Measurements from ENCODE around the gene SGCD. TPM values are rescaled to one million over a fixed set of nuclear protein-coding genes. Genes with fewer than 3 reads are reported as not detected.

The SGCD gene
- total RNA-seq, 1 donor, result 11.7 TPM

DNA sequence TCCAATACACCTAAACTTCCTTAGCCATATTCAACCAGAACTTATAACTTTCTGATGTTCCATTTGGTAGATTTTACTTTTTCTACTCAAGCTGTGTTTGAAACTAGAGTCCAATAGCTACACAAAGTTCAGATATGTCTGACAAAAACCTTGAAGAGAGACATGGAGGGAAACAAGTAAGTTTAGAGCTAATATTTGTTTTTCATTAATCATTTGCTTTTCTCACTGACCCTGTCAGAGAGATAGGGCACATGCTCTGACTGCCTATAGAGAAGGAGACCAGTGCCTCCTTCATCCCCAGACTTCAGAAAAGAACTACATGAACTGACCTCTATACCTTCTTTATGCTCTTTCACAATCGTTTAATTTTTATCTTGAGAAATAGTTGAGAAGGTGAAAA lies 366.1 kb downstream of the SGCD start:
- H3K4me3 ChIP-seq (ENCODE audit: low read depth, low read length), result no peak overlapping the region
- no peak for DNase-seq (ENCODE audit: low read depth)
- no peak for TF ChIP-seq CTCF (IDR thresholded peaks at IDR 0.05; ENCODE audit: insufficient read depth, low read length)

GRCh38 chr5:156694598-156694997 lies 367.6 kb downstream of the SGCD start:
- no peak overlapping the region for H3K4me3 ChIP-seq (ENCODE audit: low read depth, low read length)
- no peak for DNase-seq (ENCODE audit: low read depth)
- no peak for TF ChIP-seq CTCF (IDR thresholded peaks at IDR 0.05; ENCODE audit: insufficient read depth, low read length)

DNA sequence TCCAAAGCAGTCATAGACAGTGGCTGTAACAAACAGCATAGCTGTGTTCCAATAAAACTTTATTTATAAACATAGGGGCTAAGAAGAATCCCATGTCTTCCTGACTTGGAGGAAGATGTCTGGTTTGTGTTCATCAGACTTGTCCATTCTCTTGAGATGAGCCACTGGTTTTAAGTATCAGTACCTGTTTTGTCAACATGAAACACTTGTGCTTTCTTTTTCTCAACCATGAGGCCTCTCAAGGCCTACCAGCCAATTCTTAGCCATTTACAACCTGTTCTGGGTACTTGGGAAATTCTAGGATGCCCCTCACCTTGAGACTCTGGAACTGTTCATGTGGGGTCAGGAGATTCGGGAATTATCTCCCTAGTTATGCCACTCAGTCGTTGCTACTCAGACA lies 368.8 kb downstream of the SGCD start:
- DNase-seq (ENCODE audit: low read depth), result no peak
- TF ChIP-seq CTCF (IDR thresholded peaks at IDR 0.05; ENCODE audit: insufficient read depth, low read length), result no peak
- H3K4me3 ChIP-seq (ENCODE audit: low read depth, low read length), result no peak overlapping the region

GRCh38 chr5:156698323-156698722 lies 371.4 kb downstream of the SGCD start:
- TF ChIP-seq CTCF (IDR thresholded peaks at IDR 0.05; ENCODE audit: insufficient read depth, low read length), result no peak
- no peak overlapping the region for H3K4me3 ChIP-seq (ENCODE audit: low read depth, low read length)
- no peak for DNase-seq (ENCODE audit: low read depth)

- H3K4me3 ChIP-seq (ENCODE audit: low read depth, low read length), result no peak overlapping the region
- DNase-seq (ENCODE audit: low read depth), result no peak
- no peak for TF ChIP-seq CTCF (IDR thresholded peaks at IDR 0.05; ENCODE audit: insufficient read depth, low read length)
These were observed 372.2 kb downstream of the SGCD start for GRCh38 chr5:156699147-156699546.

GRCh38 chr5:156704139-156704538 lies 377.2 kb downstream of the SGCD start:
- no peak overlapping the region for H3K4me3 ChIP-seq (ENCODE audit: low read depth, low read length)
- no peak for TF ChIP-seq CTCF (IDR thresholded peaks at IDR 0.05; ENCODE audit: insufficient read depth, low read length)
- DNase-seq (ENCODE audit: low read depth), result no peak

GRCh38 chr5:156706631-156707030 lies 379.7 kb downstream of the SGCD start:
- DNase-seq (ENCODE audit: low read depth), result no peak
- no peak for TF ChIP-seq CTCF (IDR thresholded peaks at IDR 0.05; ENCODE audit: insufficient read depth, low read length)
- no peak overlapping the region for H3K4me3 ChIP-seq (ENCODE audit: low read depth, low read length)
